Measurements from ENCODE around the gene SCN4B. TPM values are rescaled to one million over a fixed set of nuclear protein-coding genes. Genes with fewer than 3 reads are reported as not detected.

Gene SCN4B
- total and polyA plus RNA-seq, 2 of the 8 experiments (the other 6 are each of a cell fraction or from before 2014, with no cell fraction given): 2.8 to 4.9 TPM

GRCh38 chr11:118184784-118185579 is 32.4 kb upstream of the SCN4B start:
- Histone ChIP-seq H4K20me1 (replicated peaks in 1 of 2; ENCODE audit: control insufficient read depth in 1 of 2, insufficient read depth in 2 of 2, low read length in 2 of 2) (no peaks in the 10 kb centered on the region), H3K14ac (ENCODE audit: insufficient read length) (no peak overlapping the region), H3K9me3 (ENCODE audit: insufficient read depth in 2 of 2, low read depth in 1 of 2, low read length in 1 of 2) (no peaks in the 10 kb centered on the region), H2BK12ac (ENCODE audit: low read depth, low read length) (no peak overlapping the region), H3K4me1 (replicated peaks in 1 of 4; ENCODE audit: control insufficient read depth in 3 of 4, insufficient read depth in 4 of 4, low read length in 3 of 4) (peaks cover 6 to 8% (median 7%) of the 10 kb centered on the region in 4 experiments), H2BK120ac (replicated peaks; ENCODE audit: low read depth, low read length) (no peak overlapping the region), H4K8ac (ENCODE audit: extremely low read depth, insufficient read depth, low read length) (no peak overlapping the region), H4K91ac (replicated peaks; ENCODE audit: insufficient read length, low read length) (no peak overlapping the region), H3K79me2 (ENCODE audit: control insufficient read depth in 1 of 2, insufficient read depth in 2 of 2, low read length in 2 of 2) (no peaks in the 10 kb centered on the region), H3K23me2 (ENCODE audit: low read depth, low read length) (peaks cover 3% of the 10 kb centered on the region; the same call in 1 of the 2 replicates), H2BK15ac (ENCODE audit: low read length) (no peak overlapping the region), H3K56ac (replicated peaks; ENCODE audit: insufficient read length, low read depth, low read length) (no peak overlapping the region), H2BK5ac (ENCODE audit: low read depth, low read length) (no peak overlapping the region), H3K36me3 (ENCODE audit: control insufficient read depth in 2 of 4, insufficient read depth in 4 of 4, low read length in 3 of 4) (no peaks in the 10 kb centered on the region), H4K5ac (ENCODE audit: insufficient read length, low read depth, low read length) (no peak overlapping the region), H2BK20ac (ENCODE audit: low read length) (no peak overlapping the region), H2AFZ (ENCODE audit: low read length) (no peak overlapping the region), H3K9ac (replicated peaks in 1 of 4; ENCODE audit: extremely low read depth in 1 of 4, low read depth in 3 of 4, low read length in 3 of 4) (no peak overlapping the region), H3K4ac (replicated peaks; ENCODE audit: insufficient read length, low read depth, low read length) (no peak overlapping the region), H3K23ac (ENCODE audit: insufficient read length) (peak overlapping the region; percentile 40), H3K4me2 (ENCODE audit: insufficient read depth in 1 of 2, low read depth in 2 of 2, low read length in 2 of 2) (no peak overlapping the region), H3K18ac (ENCODE audit: extremely low read depth, low read length) (no peak overlapping the region), H3K79me1 (ENCODE audit: low read depth, low read length) (no peaks in the 10 kb centered on the region), H2AK5ac (ENCODE audit: low read depth, low read length) (no peak overlapping the region), H3K27ac (ENCODE audit: low read depth, low read length) (no peak overlapping the region), H3K4me3 (ENCODE audit: extremely low read depth in 1 of 4, insufficient read depth in 2 of 4, low read depth in 3 of 4, low read length in 4 of 4) (no peak overlapping the region), H3K27me3 (replicated peaks in 1 of 4; ENCODE audit: control insufficient read depth in 3 of 4, extremely low read depth in 1 of 4, insufficient read depth in 3 of 4, low read length in 3 of 4) (no peaks in the 10 kb centered on the region)
- ChIA-PET POLR2A (ENCODE audit: partially characterized antibody) (interaction anchor here (1.2 kb wide), 1 partner anchor 10 kb away, joined by 3 read pairs; no protein-coding TSS in a partner anchor), CTCF (ENCODE audit: partially characterized antibody) (interaction anchor here (0.6 to 2.4 kb wide), 8 partner anchors 10 to 111 kb away, joined by 3 to 11 read pairs (median 4); no protein-coding TSS in a partner anchor)
- no peak for FAIRE-seq
- 85% methylated on average over 12 of the region's 12 CpGs; no CpG with 5 or more reads in 1 of the 2 experiments for WGBS, 2 experiments (ENCODE audit: extremely low coverage in 1 of 2, insufficient coverage in 1 of 2, insufficient read length in 1 of 2, insufficient replicate concordance in 2 of 2, low coverage in 1 of 2, low lambda C conversion rate in 2 of 2, missing lambda C conversion rate in 1 of 2)
- DNase-seq (ENCODE audit: low read depth in 1 of 2, low spot score in 2 of 2): no peak
- no peak for TF ChIP-seq SIN3A (conservative IDR thresholded peaks at IDR 0.05 in 1 of 2, IDR thresholded peaks at IDR 0.05 in 1 of 2; ENCODE audit: low read depth in 1 of 2, low read length in 2 of 2)
- no peak for TF ChIP-seq TCF12 (IDR thresholded peaks at IDR 0.05; ENCODE audit: low read depth, low read length)
- no peak for TF ChIP-seq SIX5 (IDR thresholded peaks at IDR 0.05; ENCODE audit: low read depth, low read length)
- no peak for TF ChIP-seq FOSL1 (IDR thresholded peaks at IDR 0.05; ENCODE audit: insufficient read depth, low read depth, low read length)
- no peak for TF ChIP-seq GABPA (IDR thresholded peaks at IDR 0.05; ENCODE audit: borderline replicate concordance, insufficient read depth, low read length)
- TF ChIP-seq CREB1 (IDR thresholded peaks at IDR 0.05): no peak
- TF ChIP-seq HDAC6 (IDR thresholded peaks at IDR 0.05; ENCODE audit: low read depth, low read length): no peak
- TF ChIP-seq MAX (IDR thresholded peaks at IDR 0.05): no peak
- TF ChIP-seq CHD2 (IDR thresholded peaks at IDR 0.05; ENCODE audit: low read length): no peak
- no peak for TF ChIP-seq ASH2L (IDR thresholded peaks at IDR 0.05; ENCODE audit: low read length)
- TF ChIP-seq KDM5A (IDR thresholded peaks at IDR 0.05; ENCODE audit: low read length): no peak
- no peak for TF ChIP-seq PHF8 (conservative IDR thresholded peaks at IDR 0.05; ENCODE audit: low read depth, low read length)
- no peak for TF ChIP-seq SIRT6 (IDR thresholded peaks at IDR 0.05; ENCODE audit: low read length)

Data from H1 (cell line).